Measurements from ENCODE around the gene NLGN1.
"Not testable (repeated sequence)": the region's sequence is repeated elsewhere in the genome, so short reads cannot be mapped to it uniquely, and the experiment has no call there.

DNA sequence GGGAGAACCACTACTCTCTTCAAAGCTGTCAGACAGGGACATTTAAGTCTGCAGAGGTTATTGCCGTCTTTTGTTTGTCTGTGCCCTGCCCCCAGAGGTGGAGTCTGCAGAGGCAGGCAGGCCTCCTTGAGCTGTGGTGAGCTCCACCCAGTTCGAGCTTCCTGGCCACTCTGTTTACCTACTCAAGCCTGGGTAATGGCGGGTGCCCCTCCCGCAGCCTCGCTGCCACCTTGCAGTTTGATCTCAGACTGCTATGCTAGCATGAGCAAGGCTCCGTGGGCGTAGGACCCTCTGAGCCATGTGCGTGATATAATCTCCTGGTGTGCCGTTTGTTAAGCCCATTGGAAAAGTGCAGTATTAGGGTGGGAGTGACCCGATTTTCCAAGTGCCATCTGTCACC, 54.0 kb downstream of the NLGN1 start:
- TF ChIP-seq, protein P1, sequence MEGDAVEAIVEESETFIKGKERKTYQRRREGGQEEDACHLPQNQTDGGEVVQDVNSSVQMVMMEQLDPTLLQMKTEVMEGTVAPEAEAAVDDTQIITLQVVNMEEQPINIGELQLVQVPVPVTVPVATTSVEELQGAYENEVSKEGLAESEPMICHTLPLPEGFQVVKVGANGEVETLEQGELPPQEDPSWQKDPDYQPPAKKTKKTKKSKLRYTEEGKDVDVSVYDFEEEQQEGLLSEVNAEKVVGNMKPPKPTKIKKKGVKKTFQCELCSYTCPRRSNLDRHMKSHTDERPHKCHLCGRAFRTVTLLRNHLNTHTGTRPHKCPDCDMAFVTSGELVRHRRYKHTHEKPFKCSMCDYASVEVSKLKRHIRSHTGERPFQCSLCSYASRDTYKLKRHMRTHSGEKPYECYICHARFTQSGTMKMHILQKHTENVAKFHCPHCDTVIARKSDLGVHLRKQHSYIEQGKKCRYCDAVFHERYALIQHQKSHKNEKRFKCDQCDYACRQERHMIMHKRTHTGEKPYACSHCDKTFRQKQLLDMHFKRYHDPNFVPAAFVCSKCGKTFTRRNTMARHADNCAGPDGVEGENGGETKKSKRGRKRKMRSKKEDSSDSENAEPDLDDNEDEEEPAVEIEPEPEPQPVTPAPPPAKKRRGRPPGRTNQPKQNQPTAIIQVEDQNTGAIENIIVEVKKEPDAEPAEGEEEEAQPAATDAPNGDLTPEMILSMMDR (IDR thresholded peaks at IDR 0.05): not testable (repeated sequence)
- not testable (repeated sequence) for TF ChIP-seq POLR2AphosphoS5 (IDR thresholded peaks at IDR 0.05)
